Uterus (tissue), 4 donors: Measurements from ENCODE around the gene VPS16. TPM values are rescaled to one million over a fixed set of nuclear protein-coding genes. Genes with fewer than 3 reads are reported as not detected.
"Not testable (repeated sequence)": the region's sequence is repeated elsewhere in the genome, so short reads cannot be mapped to it uniquely, and the experiment has no call there.

Source experiments
- DNase-seq, 2 donors: peaks; one replicate each; pipeline ENCODE4 v3.0.0-alpha.2; 2019 to 2020
- H3K27ac ChIP-seq, 2 donors: fragments of 200-600 bp; sonication (generic); 1 replicate in 1 of 2; 2 replicates in 1 of 2; pipeline ENCODE4 v1.5.1; 2016 to 2018
- H3K27me3 ChIP-seq, 2 donors: fragments of 200-600 bp; sonication (generic); one replicate each; pipeline ENCODE4 v1.5.1; 2018 to 2019; ENCODE audit warnings: control low read depth in 1 of 2
- H3K36me3 ChIP-seq, 2 donors: fragments of 200-600 bp; sonication (generic); one replicate each; pipeline ENCODE4 v1.5.1; 2019; ENCODE audit warnings: control low read depth in 1 of 2
- H3K4me1 ChIP-seq, 2 donors: fragments of 200-600 bp; sonication (generic); one replicate each; pipeline ENCODE4 v1.5.1; 2018 to 2019; ENCODE audit warnings: control low read depth in 1 of 2
- H3K4me3 ChIP-seq, 2 donors: fragments of 200-600 bp; sonication (generic); 1 replicate in 1 of 2; 2 replicates in 1 of 2; pipeline ENCODE4 v1.5.1; 2018 to 2019; ENCODE audit warnings: mild to moderate bottlenecking in 1 of 2
- H3K9me3 ChIP-seq, 2 donors: fragments of 200-600 bp; sonication (generic); one replicate each; pipeline ENCODE4 v1.5.1; 2019; ENCODE audit warnings: control low read depth in 1 of 2
- POLR2A ChIP-seq, 2 donors: fragments of 450-650 bp; IDR thresholded peaks; one replicate each; pipeline ENCODE4 v1.6.1; 2016; ENCODE audit warnings: antibody characterized with exemption in 2 of 2, mild to moderate bottlenecking in 1 of 2, moderate library complexity in 1 of 2
- intact Hi-C: fragments of 100-400 bp; cut with DNase I; formaldehyde crosslinking; loops from one replicate; pipeline ENCODE4 v1.15.1; 2023; ENCODE audit warnings: low total_unique reads
- total RNA-seq, 4 donors: library from RNA; depleted of rRNA in 3 of 4; stranded (reverse); fragments of >200 nt in 3 of 4; gene quantifications; one replicate each; pipeline versions ENCODE4 v1.1.0 to v1.2.4, GENCODE V29; 2014 to 2023
- TF ChIP-seq, protein P1 (sequence below), 4 experiments: fragments of 200-600 bp in 2 of 4; fragments of 450-650 bp in 2 of 4; sonication (generic) in 2 of 4; IDR thresholded peaks; one replicate each; pipeline ENCODE4 v1.5.1; 2016 to 2019; ENCODE audit warnings: antibody characterized with exemption in 4 of 4, mild to moderate bottlenecking in 2 of 4, moderate library complexity in 1 of 4
- donor health status: DM: yes; HTN: yes; CAD: no.

Gene VPS16
- total RNA-seq, 4 donors from 2014 or later, result 5.9 to 48.6 (median 37.9) TPM

DNA sequence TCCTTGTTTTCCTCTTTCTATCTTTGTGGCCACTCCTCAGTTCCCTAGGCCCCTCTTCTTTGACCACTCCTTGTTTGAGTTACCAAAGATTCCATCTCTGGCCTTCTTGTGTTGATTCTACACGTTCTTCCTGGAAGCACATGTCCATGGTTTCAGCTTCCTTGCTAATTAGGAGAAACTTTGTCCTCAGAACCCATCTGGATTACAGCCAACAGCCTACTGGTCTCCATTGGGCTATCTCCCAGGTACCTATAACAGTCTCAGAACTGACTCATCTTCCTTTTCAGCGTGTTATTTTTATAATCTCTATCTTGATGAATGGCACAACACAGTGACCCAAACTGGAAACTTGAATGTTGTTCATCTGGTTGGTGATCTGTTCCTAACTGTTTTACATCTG is 50.2 kb downstream of the VPS16 start:
- no peak for DNase-seq
- Histone ChIP-seq H3K9me3 (no peaks in the 10 kb centered on the region), H3K36me3 (no peaks in the 10 kb centered on the region), H3K27ac (no peak overlapping the region), H3K4me3 (no peak overlapping the region), H3K4me1 (no peaks in the 10 kb centered on the region), H3K27me3 (no peaks in the 10 kb centered on the region)
- intact Hi-C loops, result no loop called here
- TF ChIP-seq, protein P1, sequence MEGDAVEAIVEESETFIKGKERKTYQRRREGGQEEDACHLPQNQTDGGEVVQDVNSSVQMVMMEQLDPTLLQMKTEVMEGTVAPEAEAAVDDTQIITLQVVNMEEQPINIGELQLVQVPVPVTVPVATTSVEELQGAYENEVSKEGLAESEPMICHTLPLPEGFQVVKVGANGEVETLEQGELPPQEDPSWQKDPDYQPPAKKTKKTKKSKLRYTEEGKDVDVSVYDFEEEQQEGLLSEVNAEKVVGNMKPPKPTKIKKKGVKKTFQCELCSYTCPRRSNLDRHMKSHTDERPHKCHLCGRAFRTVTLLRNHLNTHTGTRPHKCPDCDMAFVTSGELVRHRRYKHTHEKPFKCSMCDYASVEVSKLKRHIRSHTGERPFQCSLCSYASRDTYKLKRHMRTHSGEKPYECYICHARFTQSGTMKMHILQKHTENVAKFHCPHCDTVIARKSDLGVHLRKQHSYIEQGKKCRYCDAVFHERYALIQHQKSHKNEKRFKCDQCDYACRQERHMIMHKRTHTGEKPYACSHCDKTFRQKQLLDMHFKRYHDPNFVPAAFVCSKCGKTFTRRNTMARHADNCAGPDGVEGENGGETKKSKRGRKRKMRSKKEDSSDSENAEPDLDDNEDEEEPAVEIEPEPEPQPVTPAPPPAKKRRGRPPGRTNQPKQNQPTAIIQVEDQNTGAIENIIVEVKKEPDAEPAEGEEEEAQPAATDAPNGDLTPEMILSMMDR (IDR thresholded peaks at IDR 0.05), result no peak
- TF ChIP-seq POLR2A (IDR thresholded peaks at IDR 0.05), result no peak

DNA sequence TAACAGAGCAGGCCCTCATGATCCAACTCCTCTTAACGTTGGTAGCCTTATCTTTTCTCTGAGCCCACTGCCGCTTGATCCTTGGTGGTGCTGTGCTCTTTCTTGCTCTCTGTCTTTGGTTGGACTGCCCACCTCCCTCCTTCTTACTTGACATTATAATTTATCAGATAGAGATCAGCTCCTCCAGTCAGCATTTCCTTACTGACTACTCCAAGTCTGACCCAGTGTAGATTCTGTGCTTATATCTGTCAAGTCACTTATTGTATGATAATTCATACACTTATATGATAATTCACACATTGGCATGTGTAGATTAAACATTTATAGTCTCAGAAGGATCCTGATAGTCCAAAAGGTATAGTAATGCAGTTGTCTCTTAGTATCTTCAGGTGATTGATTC is 50.8 kb downstream of the VPS16 start:
- no peak for DNase-seq
- no peaks in the 10 kb centered on the region for H3K4me1 ChIP-seq
- no peak overlapping the region for H3K27ac ChIP-seq
- H3K36me3 ChIP-seq, result no peaks in the 10 kb centered on the region
- intact Hi-C loops, result no loop called here
- no peak overlapping the region for H3K4me3 ChIP-seq
- no peaks in the 10 kb centered on the region for H3K9me3 ChIP-seq
- TF ChIP-seq, protein P1 (IDR thresholded peaks at IDR 0.05), result no peak
- TF ChIP-seq POLR2A (IDR thresholded peaks at IDR 0.05), result no peak
- H3K27me3 ChIP-seq, result no peaks in the 10 kb centered on the region

DNA sequence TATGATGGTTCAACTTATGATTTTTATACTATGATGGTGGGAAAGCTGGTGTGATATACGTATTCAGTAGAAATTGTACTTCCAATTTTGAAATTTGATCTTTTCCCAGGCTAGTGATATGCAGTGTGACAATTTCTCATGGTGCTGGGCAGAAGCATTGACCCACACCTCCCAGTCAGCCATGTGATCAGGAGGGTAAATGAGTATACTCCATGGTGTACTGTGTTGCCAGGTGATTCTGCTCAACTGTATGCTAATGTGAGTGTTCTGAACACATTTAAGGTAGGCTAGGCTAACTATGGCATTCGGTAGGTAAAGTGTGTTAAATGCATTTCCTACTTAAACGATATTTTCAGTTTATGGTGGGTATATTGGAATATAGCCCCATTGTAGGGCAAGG is 51.8 kb downstream of the VPS16 start:
- Histone ChIP-seq H3K4me3 (no peak overlapping the region), H3K4me1 (no peaks in the 10 kb centered on the region), H3K27ac (no peak overlapping the region), H3K27me3 (no peaks in the 10 kb centered on the region), H3K9me3 (no peaks in the 10 kb centered on the region), H3K36me3 (no peaks in the 10 kb centered on the region)
- no peak for DNase-seq
- TF ChIP-seq POLR2A (IDR thresholded peaks at IDR 0.05), result no peak
- TF ChIP-seq, protein P1 (IDR thresholded peaks at IDR 0.05), result no peak
- intact Hi-C loops, result no loop called here

DNA sequence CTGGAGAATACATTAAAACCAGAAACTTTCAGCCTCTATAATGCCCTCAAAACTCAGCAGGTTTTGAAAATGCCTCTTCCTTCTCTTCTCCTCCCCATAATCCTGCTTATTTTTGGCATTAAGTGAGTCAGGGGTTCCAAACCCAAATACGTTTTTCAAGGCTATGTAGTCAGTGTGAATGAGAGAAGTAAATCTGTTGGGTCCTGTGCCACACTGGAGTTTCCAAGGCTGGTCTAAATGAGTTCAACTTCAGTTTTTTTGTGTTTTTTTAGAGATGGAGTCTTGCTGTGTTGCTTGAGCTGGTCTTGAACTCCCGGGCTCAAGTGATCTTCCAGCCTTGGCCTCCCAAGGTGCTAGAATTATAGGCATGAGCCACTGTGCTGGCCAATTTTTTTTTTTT is 53.7 kb downstream of the VPS16 start:
- H3K27ac ChIP-seq, result no peak overlapping the region
- no peaks in the 10 kb centered on the region for H3K4me1 ChIP-seq
- no peaks in the 10 kb centered on the region for H3K9me3 ChIP-seq
- no peaks in the 10 kb centered on the region for H3K36me3 ChIP-seq
- intact Hi-C loops, result no loop called here
- no peaks in the 10 kb centered on the region for H3K27me3 ChIP-seq
- no peak overlapping the region for H3K4me3 ChIP-seq
- TF ChIP-seq, protein P1 (IDR thresholded peaks at IDR 0.05), result no peak
- no peak for TF ChIP-seq POLR2A (IDR thresholded peaks at IDR 0.05)
- DNase-seq, result no peak

DNA sequence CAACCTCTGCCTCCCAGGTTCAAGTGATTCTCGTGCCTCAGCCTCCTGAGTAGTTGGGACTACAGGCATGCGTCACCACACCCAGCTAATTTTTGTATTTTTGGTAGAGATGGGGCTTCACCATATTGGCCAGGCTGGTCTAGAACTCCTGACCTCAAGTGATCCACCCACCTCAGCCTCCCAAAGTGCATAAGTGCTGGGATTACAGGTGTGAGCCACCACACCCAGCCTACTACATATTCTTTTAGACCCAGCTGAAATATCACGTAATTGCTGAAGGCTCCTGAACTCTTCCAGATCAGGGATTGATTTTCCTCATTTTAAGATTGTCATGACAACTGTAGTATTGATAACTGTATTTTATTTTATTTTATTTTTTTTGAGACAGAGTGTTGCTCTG is 54.6 kb downstream of the VPS16 start:
- H3K4me1 ChIP-seq, intact Hi-C loops: not testable (repeated sequence)

DNA sequence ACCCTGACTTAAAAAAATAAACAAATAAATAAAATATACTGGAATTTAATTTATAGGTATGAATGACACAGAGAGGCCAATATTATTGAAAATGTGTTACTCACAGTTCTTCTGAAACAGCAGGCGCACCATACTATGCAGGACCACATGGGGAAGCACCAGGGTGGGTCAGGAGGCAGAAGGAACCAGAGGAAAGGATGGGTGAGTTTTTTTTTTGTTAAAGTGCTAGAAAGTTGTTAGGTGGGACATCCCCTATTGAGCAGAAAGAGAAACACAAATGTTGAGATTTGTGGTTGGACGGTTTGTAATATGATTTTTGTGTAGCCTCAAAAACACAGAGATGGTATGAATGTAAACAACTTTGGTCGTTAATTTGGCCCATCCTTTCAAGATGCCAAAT is 58.7 kb downstream of the VPS16 start:
- no peaks in the 10 kb centered on the region for H3K9me3 ChIP-seq
- intact Hi-C loops, result no loop called here
- H3K27me3 ChIP-seq, result no peaks in the 10 kb centered on the region
- DNase-seq, result no peak
- no peak overlapping the region for H3K4me3 ChIP-seq
- TF ChIP-seq, protein P1 (IDR thresholded peaks at IDR 0.05), result no peak
- TF ChIP-seq POLR2A (IDR thresholded peaks at IDR 0.05), result no peak
- H3K4me1 ChIP-seq, result no peaks in the 10 kb centered on the region
- H3K36me3 ChIP-seq, result no peaks in the 10 kb centered on the region
- H3K27ac ChIP-seq, result no peak overlapping the region

More for the DNA sequence above, 54.6 kb downstream of the VPS16 start:
- not testable (repeated sequence) for H3K36me3 ChIP-seq, H3K27me3 ChIP-seq, H3K27ac ChIP-seq, DNase-seq, H3K4me3 ChIP-seq, H3K9me3 ChIP-seq
